Measurements from ENCODE around the gene BABAM2.

DNA sequence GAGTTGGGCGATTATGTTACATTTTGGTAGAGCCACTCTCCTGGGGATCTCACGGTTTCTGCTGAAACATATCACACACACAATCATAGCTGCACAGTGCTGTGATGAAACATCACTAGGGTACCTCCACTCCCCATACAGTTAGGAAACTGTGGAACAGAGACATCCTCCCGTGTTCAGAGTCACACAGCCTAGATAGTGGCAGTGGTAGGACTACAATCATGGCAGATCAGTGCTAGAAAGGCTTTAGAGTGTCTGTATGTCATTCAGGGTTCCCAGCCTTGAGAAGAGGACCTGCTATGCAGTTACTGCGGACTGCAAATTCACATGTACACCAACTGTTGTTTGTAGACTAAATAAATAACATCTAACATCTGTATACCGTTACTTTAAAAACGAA, 291.8 kb downstream of the BABAM2 start:
- TF ChIP-seq HDGF (IDR thresholded peaks at IDR 0.05; ENCODE audit: borderline replicate concordance) (no peak), TARDBP (IDR thresholded peaks at IDR 0.05) (no peak), SUZ12 (IDR thresholded peaks at IDR 0.05) (no peak), FOXA1 (IDR thresholded peaks at IDR 0.05) (no peak), ELF4 (IDR thresholded peaks at IDR 0.05) (no peak), SP1 (IDR thresholded peaks at IDR 0.05) (no peak), ZNF384 (IDR thresholded peaks at IDR 0.05) (no peak), FOXK2 (IDR thresholded peaks at IDR 0.05) (no peak), L3MBTL2 (conservative IDR thresholded peaks at IDR 0.05) (no peak), NFRKB (IDR thresholded peaks at IDR 0.05) (no peak), CTBP1 (IDR thresholded peaks at IDR 0.05; ENCODE audit: borderline replicate concordance) (no peak)
- TF ChIP-seq, protein P1, sequence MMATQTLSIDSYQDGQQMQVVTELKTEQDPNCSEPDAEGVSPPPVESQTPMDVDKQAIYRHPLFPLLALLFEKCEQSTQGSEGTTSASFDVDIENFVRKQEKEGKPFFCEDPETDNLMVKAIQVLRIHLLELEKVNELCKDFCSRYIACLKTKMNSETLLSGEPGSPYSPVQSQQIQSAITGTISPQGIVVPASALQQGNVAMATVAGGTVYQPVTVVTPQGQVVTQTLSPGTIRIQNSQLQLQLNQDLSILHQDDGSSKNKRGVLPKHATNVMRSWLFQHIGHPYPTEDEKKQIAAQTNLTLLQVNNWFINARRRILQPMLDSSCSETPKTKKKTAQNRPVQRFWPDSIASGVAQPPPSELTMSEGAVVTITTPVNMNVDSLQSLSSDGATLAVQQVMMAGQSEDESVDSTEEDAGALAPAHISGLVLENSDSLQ (IDR thresholded peaks at IDR 0.05): no peak

Measured in HEK293T (cell line).